DMS114 treated with DMSO at 0.1 percent for 48 hours (cell line): Measurements from ENCODE around the gene PDE2A.

Experiments
- DNase-seq: peaks from one replicate; lab custom pipeline; 2025; ENCODE audit not compliant: unreplicated experiment; lab: John Stamatoyannopoulos, UW

PDE2A gene

GRCh38 chr11:72704783-72705265 lies 30.6 kb upstream of the PDE2A start:
- no peak for DNase-seq

- DNase-seq = no peak
Measured at GRCh38 chr11:72704028-72704782, 30.0 kb upstream of the PDE2A start.

GRCh38 chr11:72703267-72704008 lies 29.2 kb upstream of the PDE2A start:
- no peak for DNase-seq

- no peak for DNase-seq
Measured at GRCh38 chr11:72702577-72703241, 28.5 kb upstream of the PDE2A start.

- no peak for DNase-seq
Measured at GRCh38 chr11:72702096-72702495, 27.9 kb upstream of the PDE2A start.

- no peak for DNase-seq
Measured at GRCh38 chr11:72701466-72701865, 27.2 kb upstream of the PDE2A start.

- DNase-seq = no peak
Measured at GRCh38 chr11:72700146-72700545, 25.9 kb upstream of the PDE2A start.

- no peak for DNase-seq
Measured at GRCh38 chr11:72697814-72698213, 23.6 kb upstream of the PDE2A start.

GRCh38 chr11:72696866-72697700 lies 22.9 kb upstream of the PDE2A start:
- DNase-seq = no peak

GRCh38 chr11:72695354-72695753 lies 21.1 kb upstream of the PDE2A start:
- no peak for DNase-seq

GRCh38 chr11:72693271-72693968 lies 19.2 kb upstream of the PDE2A start:
- no peak for DNase-seq

- no peak for DNase-seq
Measured at GRCh38 chr11:72692498-72693237, 18.4 kb upstream of the PDE2A start.

GRCh38 chr11:72690166-72690565 lies 15.9 kb upstream of the PDE2A start:
- DNase-seq = no peak

- DNase-seq = no peak
Measured at GRCh38 chr11:72688929-72689328, 14.7 kb upstream of the PDE2A start.

- DNase-seq = no peak
Measured at GRCh38 chr11:72688486-72688885, 14.3 kb upstream of the PDE2A start.

- no peak for DNase-seq
Measured at GRCh38 chr11:72687326-72687725, 13.1 kb upstream of the PDE2A start.

- DNase-seq = no peak
Measured at GRCh38 chr11:72686639-72687220, 12.5 kb upstream of the PDE2A start.

- no peak for DNase-seq
Measured at GRCh38 chr11:72685560-72686480, 11.6 kb upstream of the PDE2A start.
